Limb (tissue), 2 donors: Measurements from ENCODE around the gene BLM.
"Not testable (repeated sequence)": the region's sequence is repeated elsewhere in the genome, so short reads cannot be mapped to it uniquely, and the experiment has no call there.

Source experiments
- DNase-seq, 2 donors: peaks; one replicate each; pipeline ENCODE4 v3.0.0-alpha.2; 2016; ENCODE audit errors: extremely low spot score in 2 of 2

BLM gene

GRCh38 chr15:90845201-90845949 is 128.2 kb downstream of the BLM start:
- DNase-seq = no peak

- not testable (repeated sequence) for DNase-seq
Observed at GRCh38 chr15:90849424-90849823, 132.3 kb downstream of the BLM start.

- DNase-seq = no peak
Observed at GRCh38 chr15:90851114-90851513, 134.0 kb downstream of the BLM start.

GRCh38 chr15:90851940-90852339 is 134.8 kb downstream of the BLM start:
- no peak for DNase-seq

DNA sequence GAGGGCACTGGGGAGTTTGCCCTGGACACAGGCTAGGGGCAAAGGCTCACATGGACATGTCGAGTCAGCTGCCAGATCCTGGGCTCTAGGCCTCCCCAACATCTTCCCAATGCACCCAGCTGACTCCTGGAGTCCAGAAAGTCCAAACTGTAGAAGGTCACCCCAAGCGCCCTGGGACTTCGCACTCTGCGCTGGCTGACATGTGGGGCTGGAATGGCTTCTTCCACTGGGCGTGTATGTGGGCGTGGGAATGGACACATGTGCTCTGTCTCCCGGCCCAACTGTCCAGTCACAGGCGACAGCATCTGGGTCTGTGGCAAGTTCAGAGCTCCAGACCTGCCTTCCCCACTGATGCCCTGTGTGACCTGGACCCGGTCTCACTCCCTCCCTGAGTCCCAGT is 138.0 kb downstream of the BLM start:
- DNase-seq = no peak

- DNase-seq = no peak
Observed at GRCh38 chr15:90857337-90857736, 140.2 kb downstream of the BLM start.

GRCh38 chr15:90857883-90858443 is 140.8 kb downstream of the BLM start:
- no peak for DNase-seq

- no peak for DNase-seq
Observed at GRCh38 chr15:90859234-90860131, 142.3 kb downstream of the BLM start.

DNA sequence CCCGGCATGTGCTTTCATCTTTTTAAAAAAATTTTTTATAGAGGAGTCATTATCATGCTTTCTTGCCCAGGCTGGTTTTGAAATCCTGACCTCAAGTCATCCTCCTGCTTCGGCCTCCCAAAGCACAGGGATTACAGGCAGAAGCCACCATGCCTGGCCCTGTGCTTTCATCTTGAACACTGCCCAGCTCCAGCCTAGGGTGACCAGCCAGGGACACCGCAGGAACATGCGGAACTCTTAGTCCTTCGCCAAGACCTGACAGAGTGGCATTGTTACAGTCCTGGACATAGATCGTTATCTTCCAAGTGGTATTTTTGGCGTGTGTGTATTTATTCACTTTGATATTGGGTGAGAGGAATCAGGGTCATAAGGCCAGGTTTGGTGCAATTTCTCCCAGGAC is 143.3 kb downstream of the BLM start:
- no peak for DNase-seq

DNA sequence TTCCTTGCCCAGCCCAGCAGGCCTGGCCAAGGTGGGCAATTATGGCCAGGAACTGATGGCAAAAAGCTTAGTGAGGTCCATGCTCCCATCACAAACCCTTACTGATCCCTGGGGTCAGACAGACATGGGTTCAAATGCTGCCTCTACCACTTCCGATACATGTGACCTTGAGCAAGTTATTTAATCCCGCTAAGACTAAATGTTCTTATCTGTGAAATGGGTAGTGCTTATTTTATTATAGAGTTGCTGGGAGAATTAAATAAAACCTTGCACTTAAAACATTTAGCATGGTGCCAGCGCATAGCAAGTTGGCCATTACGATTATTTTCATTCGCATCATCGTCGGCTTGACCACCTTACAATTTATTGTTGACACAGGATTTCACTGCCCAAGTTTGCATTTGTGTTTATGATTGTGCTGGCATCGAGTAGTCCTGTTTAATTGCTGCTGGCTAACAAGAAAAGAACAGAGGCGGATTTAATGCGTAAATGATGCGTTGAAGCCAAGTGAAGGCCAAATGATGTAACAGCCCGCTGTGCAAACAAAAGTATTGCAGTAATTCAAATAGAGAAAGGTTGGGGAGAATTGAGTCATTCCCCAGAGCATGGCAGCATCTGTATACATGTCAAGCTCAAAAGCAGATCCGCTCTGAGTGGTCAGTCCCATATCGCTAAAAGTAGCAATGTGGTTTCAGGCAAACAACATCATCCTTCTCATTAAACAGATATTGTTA is 144.0 kb downstream of the BLM start:
- DNase-seq = no peak

DNA sequence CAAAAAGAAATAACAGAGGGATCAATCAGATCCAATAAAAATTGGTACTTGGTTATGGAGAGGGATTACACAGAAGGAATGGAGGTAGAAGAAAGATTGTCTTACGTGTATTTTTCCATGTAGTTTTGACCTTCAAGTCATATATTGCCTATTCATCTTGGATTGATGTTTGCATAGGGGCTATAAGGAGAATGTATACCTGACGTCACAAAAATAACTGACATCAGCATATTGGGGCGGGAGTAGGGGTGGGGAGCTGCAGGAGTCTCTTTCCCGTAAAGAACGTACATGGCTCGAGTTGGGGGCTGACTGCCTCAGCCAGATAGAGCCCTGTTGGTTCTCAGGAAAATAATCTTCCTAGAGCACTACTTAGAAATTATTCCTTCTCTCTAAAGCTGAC is 145.3 kb downstream of the BLM start:
- no peak for DNase-seq

DNA sequence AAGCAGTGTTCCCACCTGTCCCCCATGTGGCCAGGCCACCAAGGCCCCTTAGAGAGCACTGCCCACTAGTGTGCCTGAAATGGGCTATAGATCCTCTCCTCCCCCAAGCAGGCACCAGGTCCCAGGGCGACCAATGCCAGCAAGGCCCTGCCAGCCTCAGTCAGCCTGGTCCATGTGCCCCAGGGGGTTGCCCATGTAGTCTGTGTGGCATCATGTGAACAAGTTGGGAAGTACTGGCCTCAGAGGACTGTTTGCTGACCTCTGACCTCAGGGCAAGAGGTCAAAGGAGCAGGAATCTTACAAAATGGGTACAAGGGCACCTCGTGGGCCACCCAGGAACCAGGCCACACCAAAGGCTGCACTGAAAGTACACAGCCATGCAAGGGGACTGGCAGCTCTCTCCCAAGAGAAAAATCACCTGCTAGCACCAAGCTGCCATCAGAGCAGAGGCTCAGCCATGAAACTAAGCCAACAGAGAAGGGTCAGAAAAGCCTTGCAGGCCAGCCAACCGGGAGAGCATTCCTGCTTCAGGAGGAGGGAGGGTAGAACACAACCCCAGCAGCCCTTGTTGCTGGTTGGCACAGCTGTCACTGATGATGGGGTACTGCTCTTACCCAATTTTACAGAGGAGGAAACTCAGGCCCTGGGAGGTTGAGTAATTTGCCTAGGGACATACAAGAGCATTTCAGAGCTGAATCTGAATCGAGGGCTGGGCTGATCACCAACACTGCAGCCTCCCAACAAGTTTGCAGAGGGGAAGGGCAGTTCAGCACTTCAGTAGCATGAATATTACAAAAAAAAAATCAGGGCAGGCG is 146.0 kb downstream of the BLM start:
- no peak for DNase-seq

- DNase-seq = no peak
Observed at GRCh38 chr15:90863987-90864386, 146.8 kb downstream of the BLM start.

- DNase-seq = no peak
Observed at GRCh38 chr15:90864507-90864906, 147.4 kb downstream of the BLM start.

DNA sequence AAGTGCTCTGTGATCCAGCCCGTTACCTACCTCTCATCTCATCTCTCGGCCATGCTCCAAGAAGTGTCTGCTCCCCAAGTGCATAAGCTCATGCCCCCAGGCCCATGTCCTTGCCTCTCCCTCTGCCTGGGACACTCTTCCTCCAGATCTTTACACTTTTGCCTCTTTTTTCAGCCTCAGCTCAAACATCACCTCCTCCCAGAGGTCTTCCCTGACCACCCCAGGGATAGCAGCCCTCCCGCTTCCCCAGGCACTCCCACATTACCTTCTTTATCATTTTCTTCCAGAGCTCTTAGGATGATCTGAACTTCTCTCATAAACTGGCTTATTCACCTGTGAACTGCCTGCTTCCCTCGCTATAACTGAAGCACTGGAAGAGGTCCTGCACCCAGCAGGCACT is 148.6 kb downstream of the BLM start:
- no peak for DNase-seq
